Posterior cingulate gyrus (tissue), 11 donors: ENCODE measurements around the gene ZFPM1.

Experiments used
- DNase-seq, 10 donors: peaks; one replicate each; pipeline versions ENCODE4 v3.0.0 to v3.0.0-alpha.2; 2020 to 2021; ENCODE audit warnings: mixed read lengths in 3 of 10
- intact Hi-C: fragments of 100-400 bp; cut with DNase I; formaldehyde crosslinking; loops from one replicate; pipeline ENCODE4 v1.15.1; 2023

Gene ZFPM1

DNA sequence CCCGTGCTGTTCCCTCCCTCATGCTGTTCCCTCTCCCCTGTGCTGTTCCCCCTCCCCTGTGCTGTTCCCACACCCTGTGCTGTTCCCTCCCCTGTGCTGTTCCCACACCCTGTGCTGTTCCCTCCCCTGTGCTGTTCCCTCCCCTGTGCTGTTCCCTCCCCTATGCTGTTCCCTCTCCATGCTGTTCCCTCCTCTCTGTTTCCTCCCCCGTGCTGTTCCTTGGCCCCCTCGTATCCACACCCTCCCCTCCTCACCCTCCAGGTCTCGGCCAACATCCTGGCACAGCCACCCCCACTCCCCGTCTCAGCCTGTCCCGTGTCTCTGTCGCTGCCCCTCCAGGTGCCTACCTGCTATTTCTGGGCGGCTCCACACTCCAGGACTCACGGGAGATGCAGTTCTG is 68.6 kb downstream of the ZFPM1 start:
- intact Hi-C loops: no loop called here
- DNase-seq: no peak

- intact Hi-C loops: no loop called here
- peak in 1 of 10 donors; percentile 55 for DNase-seq
Measured at GRCh38 chr16:88522276-88522949, 69.3 kb downstream of the ZFPM1 start.

DNA sequence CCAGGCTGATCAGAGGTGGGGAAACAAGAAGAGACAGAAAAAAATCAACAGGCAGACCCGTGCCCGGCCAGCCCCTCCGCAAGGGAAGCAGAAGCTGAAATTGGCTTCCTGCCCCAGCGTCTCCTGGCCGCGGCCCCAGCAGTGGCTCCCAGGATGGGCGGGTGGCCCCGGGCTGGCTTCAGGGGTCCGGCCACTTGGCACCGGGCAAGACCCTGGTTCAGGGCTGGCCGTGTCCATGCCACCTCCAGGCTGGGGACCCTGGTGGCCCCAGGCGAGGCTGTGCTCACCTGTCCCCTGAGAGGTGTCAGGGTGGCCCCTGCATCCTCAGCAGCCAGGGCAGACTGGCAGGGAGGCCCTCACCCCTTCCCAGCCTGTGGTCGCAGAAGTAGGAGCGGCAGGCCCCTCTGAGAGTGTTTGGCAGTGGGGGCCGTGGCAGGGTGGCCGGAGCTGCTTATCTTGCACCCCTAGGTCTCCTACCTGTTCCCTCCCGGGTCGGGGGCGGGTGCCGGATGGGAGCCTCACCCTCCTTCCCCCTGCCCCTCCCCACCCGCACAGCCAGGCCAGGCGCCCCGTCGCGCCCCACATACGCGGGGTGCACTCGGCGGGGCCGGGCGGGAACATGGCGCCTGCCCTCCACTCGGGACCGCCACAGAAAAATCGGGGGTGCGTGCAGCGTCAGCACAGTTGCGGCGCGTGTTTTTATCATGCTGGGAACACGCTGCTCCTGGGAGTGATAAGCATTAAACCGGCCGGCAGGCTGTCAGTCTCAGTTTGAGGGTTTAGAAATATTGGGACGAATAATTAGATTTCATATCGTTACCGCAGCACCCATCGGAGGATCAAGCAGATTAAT is 70.5 kb downstream of the ZFPM1 start:
- intact Hi-C loops: no loop called here
- peak in 2 of 10 donors; percentile 34 to 84 for DNase-seq

- peak in 1 of 10 donors; percentile 68 for DNase-seq
- intact Hi-C loops: no loop called here
Measured at GRCh38 chr16:88524274-88524972, 71.3 kb downstream of the ZFPM1 start.

DNA sequence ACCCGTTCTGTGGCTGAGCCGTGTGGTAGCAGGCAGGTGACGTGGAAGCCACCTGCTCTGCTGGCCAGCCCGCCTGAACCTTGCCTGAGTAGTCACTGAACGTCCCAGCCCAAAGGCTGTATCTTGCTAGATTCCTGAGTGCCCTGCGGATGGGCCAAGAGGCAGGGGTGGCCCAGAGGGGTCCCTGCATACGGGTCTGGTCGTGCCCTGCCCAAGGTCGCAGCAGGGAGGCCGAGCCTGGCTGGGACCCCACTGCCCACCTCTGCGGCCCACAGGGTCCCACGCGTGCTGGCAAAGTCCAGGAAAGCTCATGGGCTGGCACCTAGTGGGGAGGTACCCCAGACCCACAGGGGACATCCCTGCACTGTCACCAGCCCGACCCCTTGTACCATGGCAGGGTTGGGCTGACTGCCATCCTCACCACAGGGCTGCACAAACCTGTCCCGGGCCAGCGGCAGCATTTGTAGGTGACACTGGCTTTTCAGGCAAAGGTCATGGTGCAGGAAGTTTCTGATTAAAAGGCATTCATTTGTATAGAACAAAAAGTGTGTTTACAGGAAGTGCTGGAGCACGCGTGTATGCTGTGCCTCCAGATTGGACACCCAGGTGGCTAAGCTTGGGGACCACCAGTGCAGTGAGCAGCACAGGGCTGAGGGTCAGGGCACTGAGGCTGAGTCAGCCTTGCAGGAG is 72.0 kb downstream of the ZFPM1 start:
- peak in 1 of 10 donors; percentile 65 for DNase-seq
- intact Hi-C loops: no loop called here

DNA sequence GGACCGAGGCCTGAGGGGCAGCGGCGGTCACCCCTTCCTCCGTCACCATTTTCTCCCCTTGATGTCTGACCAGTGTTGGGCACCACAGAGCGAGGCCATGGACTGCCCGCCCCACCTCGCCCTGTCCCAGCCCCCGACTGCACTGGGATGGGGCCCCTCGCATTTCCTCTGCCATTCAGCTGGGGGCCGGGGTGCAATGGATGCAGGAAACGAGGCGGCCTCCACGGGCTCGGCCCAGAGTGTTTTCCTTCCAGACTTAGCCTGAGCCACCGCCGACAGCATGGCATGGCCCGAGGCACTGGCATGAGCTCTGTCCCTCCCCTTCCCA is 72.5 kb downstream of the ZFPM1 start:
- DNase-seq: peak in 1 of 10 donors; percentile 69
- intact Hi-C loops: no loop called here

- peak in 2 of 10 donors; percentile 66 to 87 for DNase-seq
Measured at GRCh38 chr16:88526008-88526905, 73.2 kb downstream of the ZFPM1 start.

DNA sequence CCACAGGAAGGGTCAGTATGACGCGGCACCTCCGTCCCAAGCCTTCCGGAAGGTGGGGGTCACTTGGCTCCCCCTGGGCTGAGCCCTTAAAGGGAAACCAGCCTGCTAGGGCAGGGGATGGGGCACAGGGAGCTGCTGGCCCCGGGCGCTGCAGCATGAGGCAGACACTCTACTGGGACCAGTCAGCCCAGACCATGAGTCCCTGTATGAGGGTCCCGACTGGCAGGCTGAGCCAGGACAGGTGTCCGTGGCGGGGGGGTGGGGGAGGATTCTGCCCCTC is 73.8 kb downstream of the ZFPM1 start:
- intact Hi-C loops: loop anchor here (2.0 kb wide), 1 partner anchor 84 kb away; no protein-coding TSS in a partner anchor
- DNase-seq: peak in 1 of 10 donors; percentile 71

More at GRCh38 chr16:88526008-88526905, 73.2 kb downstream of the ZFPM1 start:
- intact Hi-C loops: loop anchor here (2.0 kb wide), 1 partner anchor 83 kb away; no protein-coding TSS in a partner anchor

- DNase-seq: peak in 8 of 10 donors; percentile 56 to 94 (median 66)
- intact Hi-C loops: loop anchor here (2.0 kb wide), 1 partner anchor 85 kb away; no protein-coding TSS in a partner anchor
Measured at GRCh38 chr16:88527186-88527936, 74.3 kb downstream of the ZFPM1 start.

DNA sequence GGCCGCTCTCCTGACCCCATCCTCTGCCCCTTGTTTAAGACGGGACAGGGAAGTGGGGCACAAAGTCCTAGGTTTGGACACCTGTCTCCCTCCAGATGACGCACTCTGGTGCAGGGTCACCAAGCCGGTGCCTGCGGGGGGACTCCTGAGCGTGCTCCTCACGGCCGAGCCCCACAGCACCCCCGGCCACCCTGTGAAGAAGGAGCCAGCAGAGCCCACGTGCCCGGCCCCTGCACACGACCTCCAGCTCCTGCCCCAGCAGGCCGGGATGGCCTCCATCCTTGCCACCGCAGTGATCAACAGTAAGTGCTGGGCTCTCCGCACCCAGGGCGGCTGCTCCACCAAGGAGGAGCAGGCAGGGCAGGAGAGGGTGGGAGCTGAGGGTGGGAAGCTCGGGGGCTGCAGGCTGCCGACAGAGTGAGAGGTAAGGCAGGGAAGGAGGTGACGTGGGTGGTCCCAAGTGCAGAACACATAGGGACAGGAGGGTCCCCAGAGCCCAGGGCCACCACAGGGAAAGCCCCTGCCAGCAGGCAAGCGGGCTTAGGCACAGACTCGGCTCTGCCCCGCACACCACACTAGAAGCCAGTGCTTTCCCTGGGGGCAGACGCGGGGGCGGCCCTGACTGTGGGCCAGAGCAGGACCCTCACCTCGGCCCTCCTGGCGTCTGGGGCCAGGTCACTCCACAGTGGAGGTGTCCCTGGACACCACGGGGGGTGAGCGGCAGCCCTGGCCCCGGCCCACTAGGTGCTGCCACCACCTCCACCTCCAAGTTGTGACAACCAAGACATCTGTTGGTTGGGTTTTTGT is 75.1 kb downstream of the ZFPM1 start:
- DNase-seq: peak in 1 of 10 donors; percentile 68
- intact Hi-C loops: loop anchor here (2.0 kb wide), 1 partner anchor 85 kb away; no protein-coding TSS in a partner anchor

DNA sequence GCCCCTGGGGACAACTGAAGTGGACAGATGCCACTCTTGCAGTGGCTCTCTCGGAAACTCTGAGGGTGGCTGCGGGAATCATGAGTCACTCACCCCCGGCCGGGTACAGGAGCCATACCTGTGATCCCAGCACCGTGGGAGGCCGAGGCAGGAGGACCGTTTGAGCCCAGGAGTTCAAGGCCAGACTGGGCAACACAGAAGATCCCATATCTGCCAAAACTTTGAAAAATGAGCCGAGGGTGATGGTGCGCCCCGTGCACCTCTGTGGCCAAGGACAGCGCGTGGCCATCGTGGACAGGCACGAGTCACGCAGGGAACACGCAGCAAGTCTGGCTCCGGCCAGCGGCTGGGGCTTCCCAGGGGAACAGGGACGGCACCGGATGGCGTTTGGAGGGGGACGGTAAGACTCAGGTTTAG is 75.8 kb downstream of the ZFPM1 start:
- peak in 1 of 10 donors; percentile 68 for DNase-seq
- intact Hi-C loops: no loop called here

- peak in 1 of 10 donors; percentile 28 for DNase-seq
- intact Hi-C loops: no loop called here
Measured at GRCh38 chr16:88529596-88529995, 76.5 kb downstream of the ZFPM1 start.

DNA sequence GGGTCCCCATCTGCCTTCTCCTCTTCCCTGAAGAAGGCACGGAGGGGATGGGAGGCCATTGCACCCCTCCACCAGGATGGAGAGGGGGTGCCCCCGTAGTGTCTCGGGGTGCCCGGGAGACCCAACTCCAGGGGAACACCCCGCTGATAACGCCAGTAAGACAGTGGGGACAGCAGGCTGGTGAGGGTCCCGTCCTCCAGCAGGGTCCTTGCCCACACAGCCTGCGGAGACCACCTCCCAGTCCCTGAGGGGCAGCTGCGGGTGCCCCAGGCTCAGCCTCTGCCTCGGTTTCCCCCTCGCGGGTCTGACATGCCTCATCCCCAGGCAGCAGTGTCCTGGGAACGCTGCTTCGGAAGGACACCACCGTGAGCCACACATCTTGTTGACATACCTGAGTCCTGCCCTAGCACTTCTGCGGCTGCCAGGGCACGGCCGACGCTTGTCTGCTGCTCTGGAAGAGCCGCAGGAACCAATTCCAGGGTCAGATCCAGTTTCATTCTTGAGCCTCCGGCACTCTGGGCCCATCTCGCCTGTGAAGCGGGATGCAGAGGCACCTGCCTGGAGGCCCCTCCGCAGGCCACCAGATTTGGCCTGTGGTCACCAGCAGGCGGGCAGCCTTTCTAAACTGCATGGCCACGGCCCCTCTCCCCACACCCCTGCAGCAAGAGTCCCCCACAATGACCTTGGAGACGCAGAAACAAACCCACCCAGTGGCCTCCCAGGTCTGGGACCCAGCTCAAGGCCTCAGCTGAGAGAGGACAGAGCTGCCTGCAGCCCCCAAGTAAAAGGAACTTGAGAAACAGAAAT is 77.2 kb downstream of the ZFPM1 start:
- DNase-seq: peak in 1 of 10 donors; percentile 32
- intact Hi-C loops: loop anchor here (5.0 kb wide), 1 partner anchor 42 kb away; the partner anchor contains the start of gene ZC3H18

GRCh38 chr16:88530858-88531203 is 77.8 kb downstream of the ZFPM1 start:
- DNase-seq: peak in 2 of 10 donors; percentile 8 to 30
- intact Hi-C loops: loop anchor here (5.0 kb wide), 1 partner anchor 41 kb away; the partner anchor contains the start of gene ZC3H18

DNA sequence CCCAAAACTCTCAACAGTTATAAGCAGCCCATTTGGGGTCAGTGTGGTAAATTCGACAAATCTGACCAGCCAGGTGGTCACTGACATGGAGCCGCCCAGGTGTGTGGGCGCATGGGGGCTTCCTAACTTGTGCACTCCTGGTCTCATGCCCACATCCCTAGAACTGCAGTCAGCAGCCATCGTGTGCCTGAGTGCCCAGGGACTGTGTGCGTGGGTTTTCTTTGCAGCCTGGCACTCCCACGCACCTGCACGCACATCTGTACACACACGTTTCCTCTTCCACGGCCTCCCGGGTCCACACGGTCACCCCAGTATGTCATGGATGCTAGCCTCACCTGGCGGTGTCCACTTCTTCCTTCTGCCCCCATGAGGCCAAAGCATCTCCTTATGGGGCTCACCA is 78.3 kb downstream of the ZFPM1 start:
- intact Hi-C loops: loop anchor here (5.0 kb wide), 1 partner anchor 41 kb away; the partner anchor contains the start of gene ZC3H18
- peak in 2 of 10 donors; percentile 52 to 63 for DNase-seq

- intact Hi-C loops: loop anchor here (5.0 kb wide), 1 partner anchor 40 kb away; the partner anchor contains the start of gene ZC3H18
- DNase-seq: peak in 2 of 10 donors; percentile 68 to 87
Measured at GRCh38 chr16:88531931-88532433, 78.9 kb downstream of the ZFPM1 start.
